GM23338 (cell line): ENCODE data around the gene IGFLR1. TPM values are rescaled to one million over a fixed set of nuclear protein-coding genes. Genes with fewer than 3 reads are reported as not detected.

Experiments used
- ATAC-seq: fragments of 200-7000 bp; cut with Tn5 transposase; 3 replicates; pipeline ENCODE4 v1.9.1; 2020
- DNase-seq: peaks from one replicate; pipeline ENCODE4 v3.0.0-alpha.2; 2015; ENCODE audit warnings: low spot score
- H2AFZ ChIP-seq: fragments of 200-600 bp; sonication (generic); 2 replicates; pipeline ENCODE4 v1.8.0; 2016; ENCODE audit warnings: antibody characterized with exemption, mild to moderate bottlenecking, moderate library complexity
- H3F3A ChIP-seq: fragments of 200-600 bp; sonication (generic); replicated peaks from 2 replicates; pipeline ENCODE4 v1.8.0; 2017; ENCODE audit warnings: antibody characterized with exemption, mixed run types, low read depth
- H3K27ac ChIP-seq: fragments of 200-600 bp; sonication (generic); 2 replicates; pipeline ENCODE4 v1.6.1; 2016; ENCODE audit warnings: low read depth
- H3K27me3 ChIP-seq: fragments of 200-600 bp; sonication (generic); 2 replicates; pipeline ENCODE4 v1.8.0; 2016; ENCODE audit warnings: mild to moderate bottlenecking, mixed run types, moderate library complexity; ENCODE audit not compliant: insufficient read depth
- H3K36me3 ChIP-seq: fragments of 200-600 bp; sonication (generic); 2 replicates; pipeline ENCODE4 v1.8.0; 2016; ENCODE audit warnings: mild to moderate bottlenecking; ENCODE audit not compliant: insufficient read depth
- H3K4me1 ChIP-seq: fragments of 200-600 bp; sonication (generic); 2 replicates; pipeline ENCODE4 v1.8.0; 2016; ENCODE audit warnings: mild to moderate bottlenecking, moderate library complexity; ENCODE audit not compliant: insufficient read depth
- H3K4me2 ChIP-seq: fragments of 200-600 bp; sonication (generic); 2 replicates; pipeline ENCODE4 v1.7.1; 2017; ENCODE audit warnings: mixed run types
- H3K4me3 ChIP-seq: fragments of 200-600 bp; sonication (generic); 2 replicates; pipeline ENCODE4 v1.6.1; 2016; ENCODE audit warnings: mixed run types
- H3K79me2 ChIP-seq: fragments of 200-600 bp; sonication (generic); replicated peaks from 2 replicates; pipeline ENCODE4 v1.8.0; 2017; ENCODE audit warnings: mild to moderate bottlenecking; ENCODE audit not compliant: insufficient read depth
- H3K9me2 ChIP-seq: fragments of 200-600 bp; sonication (generic); 2 replicates; pipeline ENCODE4 v1.8.0; 2017; ENCODE audit not compliant: insufficient read depth
- H4K20me1 ChIP-seq: fragments of 200-600 bp; sonication (generic); replicated peaks from 2 replicates; pipeline ENCODE4 v1.8.0; 2017; ENCODE audit warnings: mild to moderate bottlenecking; ENCODE audit not compliant: insufficient read depth
- H3K27ac Mint-ChIP-seq: 2 replicates; pipeline ENCODE4 v1.8.0; 2020; ENCODE audit warnings: inconsistent platforms, mild to moderate bottlenecking, moderate library complexity, mixed read lengths
- H3K27me3 Mint-ChIP-seq: 3 replicates; pipeline ENCODE4 v1.8.0; 2022; ENCODE audit warnings: low read depth, mild to moderate bottlenecking, moderate library complexity, mixed read lengths, inconsistent platforms; ENCODE audit not compliant: insufficient read depth, poor library complexity
- H3K36me3 Mint-ChIP-seq: 3 replicates; pipeline ENCODE4 v1.8.0; 2021; ENCODE audit warnings: low read depth, mild to moderate bottlenecking, inconsistent platforms, moderate library complexity, mixed read lengths
- H3K4me1 Mint-ChIP-seq: 3 replicates; pipeline ENCODE4 v1.8.0; 2020; ENCODE audit warnings: mild to moderate bottlenecking, inconsistent platforms, mixed read lengths
- H3K4me3 Mint-ChIP-seq: 3 replicates; pipeline ENCODE4 v1.8.0; 2021; ENCODE audit warnings: moderate library complexity, mild to moderate bottlenecking, inconsistent platforms, mixed read lengths
- H3K9me3 Mint-ChIP-seq: 3 replicates; pipeline ENCODE4 v1.8.0; 2020; ENCODE audit warnings: moderate library complexity, mild to moderate bottlenecking, inconsistent platforms, mixed read lengths
- CREB1 ChIP-seq: fragments of 250-450 bp; sonication (Bioruptor Pico); IDR thresholded peaks from 2 replicates; pipeline ENCODE4 v1.5.0; 2020; ENCODE audit warnings: low read depth, mild to moderate bottlenecking, moderate library complexity
- EZH2 ChIP-seq: fragments of 200-600 bp; sonication (generic); IDR thresholded peaks from one replicate; pipeline ENCODE4 v1.8.0; 2017; ENCODE audit warnings: antibody characterized with exemption, mild to moderate bottlenecking, low read depth; ENCODE audit not compliant: unreplicated experiment
- EZH2phosphoT487 ChIP-seq: fragments of 200-600 bp; sonication (generic); IDR thresholded peaks from one replicate; pipeline ENCODE4 v1.8.1; 2018; ENCODE audit warnings: antibody characterized with exemption; ENCODE audit not compliant: unreplicated experiment
- JUNB ChIP-seq: IDR thresholded peaks from one replicate; pipeline ENCODE4 v1.6.1; 2016; ENCODE audit warnings: antibody characterized with exemption; ENCODE audit not compliant: unreplicated experiment
- NANOG ChIP-seq: IDR thresholded peaks from 2 replicates; pipeline ENCODE4 v1.6.1; 2016; ENCODE audit warnings: antibody characterized with exemption, borderline replicate concordance
- POLR2AphosphoS5 ChIP-seq: IDR thresholded peaks from 2 replicates; pipeline ENCODE4 v1.6.1; 2016; ENCODE audit warnings: antibody characterized with exemption, low read depth
- STAT1 ChIP-seq: IDR thresholded peaks from one replicate; pipeline ENCODE4 v1.6.1; 2016; ENCODE audit warnings: antibody characterized with exemption; ENCODE audit not compliant: unreplicated experiment
- ZNF114 ChIP-seq: fragments of 250-450 bp; sonication (Bioruptor Pico); IDR thresholded peaks from 2 replicates; pipeline ENCODE4 v1.5.0; 2020; ENCODE audit warnings: mild to moderate bottlenecking, moderate library complexity
- ZNF331 ChIP-seq: fragments of 250-450 bp; sonication (Bioruptor Pico); IDR thresholded peaks from 2 replicates; pipeline ENCODE4 v1.5.0; 2020; ENCODE audit warnings: low read depth, mild to moderate bottlenecking, moderate library complexity
- polyA plus RNA-seq: library from polyadenylated mRNA; unstranded; fragments of >200 nt; fragmentation: Nextera tagmentation; extraction: Ambion mirVana; gene quantifications from 2 replicates; pipeline ENCODE4 v1.2.1, GENCODE V29; 2016
- total RNA-seq: library from RNA; depleted of rRNA; stranded (reverse); fragments of >200 nt; shearing (Covaris generic); gene quantifications from 2 replicates; pipeline ENCODE4 v1.2.3, GENCODE V29; 2014
- TF ChIP-seq, protein P1 (sequence below): IDR thresholded peaks from one replicate; pipeline ENCODE4 v1.6.1; 2018; ENCODE audit warnings: antibody characterized with exemption; ENCODE audit not compliant: unreplicated experiment
- TF ChIP-seq, protein P2 (sequence below): fragments of 250-450 bp; sonication (Bioruptor Pico); IDR thresholded peaks from 2 replicates; pipeline ENCODE4 v1.5.0; 2020; ENCODE audit warnings: mild to moderate bottlenecking, moderate library complexity
- TF ChIP-seq, protein P3 (sequence below), 2 experiments: fragments of 200-600 bp in 1 of 2; sonication (generic) in 1 of 2; conservative IDR thresholded peaks; 2 replicates each; pipeline versions ENCODE4 v1.5.1 to v1.6.1; 2016 to 2017; ENCODE audit warnings: antibody characterized with exemption in 2 of 2, low read depth in 2 of 2, mild to moderate bottlenecking in 2 of 2, moderate library complexity in 1 of 2
- TF ChIP-seq, protein P4 (sequence below): IDR thresholded peaks from 2 replicates; pipeline ENCODE4 v1.6.1; 2016; ENCODE audit warnings: antibody characterized with exemption

IGFLR1 gene
- total and polyA plus RNA-seq, 2 experiments from 2014 or later: 14.4 to 17.8 TPM

DNA sequence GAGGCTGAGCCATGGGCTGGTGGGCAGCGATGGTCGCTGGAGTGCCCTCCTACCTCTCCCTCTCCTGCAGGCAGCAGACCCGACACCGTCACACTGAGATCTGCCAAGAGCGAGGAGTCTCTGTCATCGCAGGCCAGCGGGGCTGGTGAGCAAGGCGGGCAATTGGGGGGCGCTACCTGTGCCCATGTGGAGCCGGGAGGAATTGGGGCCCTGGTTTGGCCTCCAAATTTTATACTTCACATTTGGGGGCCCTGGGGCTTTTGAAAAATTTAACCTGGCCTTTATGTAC, 43.0 kb upstream of the IGFLR1 start:
- Mint-ChIP-seq H3K4me3 (peak overlapping the region; percentile 59), H3K27ac (no peak overlapping the region)
- H3K4me3 ChIP-seq: peak overlapping the region; percentile 77

More for the DNA sequence above, 43.0 kb upstream of the IGFLR1 start:
- DNase-seq (no peak), ATAC-seq (peak; percentile 8)
- Mint-ChIP-seq H3K4me1 (peaks cover 34% of the 10 kb centered on the region), H3K27me3 (peaks cover 28% of the 10 kb centered on the region), H3K9me3 (no peaks in the 10 kb centered on the region), H3K36me3 (peaks cover 6% of the 10 kb centered on the region; the same call in 1 of the 3 replicates)
- H3K27ac ChIP-seq: no peak overlapping the region
- no peak overlapping the region; the same call in 1 of the 2 replicates for H2AFZ ChIP-seq
- H3K27me3 ChIP-seq: no peaks in the 10 kb centered on the region
- 0 out of 2 replicates have a peak, but pooled peaks cover 7% of the 10 kb centered on the region for H3F3A ChIP-seq
- TF ChIP-seq, protein P1, sequence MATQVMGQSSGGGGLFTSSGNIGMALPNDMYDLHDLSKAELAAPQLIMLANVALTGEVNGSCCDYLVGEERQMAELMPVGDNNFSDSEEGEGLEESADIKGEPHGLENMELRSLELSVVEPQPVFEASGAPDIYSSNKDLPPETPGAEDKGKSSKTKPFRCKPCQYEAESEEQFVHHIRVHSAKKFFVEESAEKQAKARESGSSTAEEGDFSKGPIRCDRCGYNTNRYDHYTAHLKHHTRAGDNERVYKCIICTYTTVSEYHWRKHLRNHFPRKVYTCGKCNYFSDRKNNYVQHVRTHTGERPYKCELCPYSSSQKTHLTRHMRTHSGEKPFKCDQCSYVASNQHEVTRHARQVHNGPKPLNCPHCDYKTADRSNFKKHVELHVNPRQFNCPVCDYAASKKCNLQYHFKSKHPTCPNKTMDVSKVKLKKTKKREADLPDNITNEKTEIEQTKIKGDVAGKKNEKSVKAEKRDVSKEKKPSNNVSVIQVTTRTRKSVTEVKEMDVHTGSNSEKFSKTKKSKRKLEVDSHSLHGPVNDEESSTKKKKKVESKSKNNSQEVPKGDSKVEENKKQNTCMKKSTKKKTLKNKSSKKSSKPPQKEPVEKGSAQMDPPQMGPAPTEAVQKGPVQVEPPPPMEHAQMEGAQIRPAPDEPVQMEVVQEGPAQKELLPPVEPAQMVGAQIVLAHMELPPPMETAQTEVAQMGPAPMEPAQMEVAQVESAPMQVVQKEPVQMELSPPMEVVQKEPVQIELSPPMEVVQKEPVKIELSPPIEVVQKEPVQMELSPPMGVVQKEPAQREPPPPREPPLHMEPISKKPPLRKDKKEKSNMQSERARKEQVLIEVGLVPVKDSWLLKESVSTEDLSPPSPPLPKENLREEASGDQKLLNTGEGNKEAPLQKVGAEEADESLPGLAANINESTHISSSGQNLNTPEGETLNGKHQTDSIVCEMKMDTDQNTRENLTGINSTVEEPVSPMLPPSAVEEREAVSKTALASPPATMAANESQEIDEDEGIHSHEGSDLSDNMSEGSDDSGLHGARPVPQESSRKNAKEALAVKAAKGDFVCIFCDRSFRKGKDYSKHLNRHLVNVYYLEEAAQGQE: no peak
- TF ChIP-seq JUNB: no peak
- no peak for TF ChIP-seq EZH2
- TF ChIP-seq STAT1: no peak
- no peak for TF ChIP-seq POLR2AphosphoS5
- TF ChIP-seq, protein P2, sequence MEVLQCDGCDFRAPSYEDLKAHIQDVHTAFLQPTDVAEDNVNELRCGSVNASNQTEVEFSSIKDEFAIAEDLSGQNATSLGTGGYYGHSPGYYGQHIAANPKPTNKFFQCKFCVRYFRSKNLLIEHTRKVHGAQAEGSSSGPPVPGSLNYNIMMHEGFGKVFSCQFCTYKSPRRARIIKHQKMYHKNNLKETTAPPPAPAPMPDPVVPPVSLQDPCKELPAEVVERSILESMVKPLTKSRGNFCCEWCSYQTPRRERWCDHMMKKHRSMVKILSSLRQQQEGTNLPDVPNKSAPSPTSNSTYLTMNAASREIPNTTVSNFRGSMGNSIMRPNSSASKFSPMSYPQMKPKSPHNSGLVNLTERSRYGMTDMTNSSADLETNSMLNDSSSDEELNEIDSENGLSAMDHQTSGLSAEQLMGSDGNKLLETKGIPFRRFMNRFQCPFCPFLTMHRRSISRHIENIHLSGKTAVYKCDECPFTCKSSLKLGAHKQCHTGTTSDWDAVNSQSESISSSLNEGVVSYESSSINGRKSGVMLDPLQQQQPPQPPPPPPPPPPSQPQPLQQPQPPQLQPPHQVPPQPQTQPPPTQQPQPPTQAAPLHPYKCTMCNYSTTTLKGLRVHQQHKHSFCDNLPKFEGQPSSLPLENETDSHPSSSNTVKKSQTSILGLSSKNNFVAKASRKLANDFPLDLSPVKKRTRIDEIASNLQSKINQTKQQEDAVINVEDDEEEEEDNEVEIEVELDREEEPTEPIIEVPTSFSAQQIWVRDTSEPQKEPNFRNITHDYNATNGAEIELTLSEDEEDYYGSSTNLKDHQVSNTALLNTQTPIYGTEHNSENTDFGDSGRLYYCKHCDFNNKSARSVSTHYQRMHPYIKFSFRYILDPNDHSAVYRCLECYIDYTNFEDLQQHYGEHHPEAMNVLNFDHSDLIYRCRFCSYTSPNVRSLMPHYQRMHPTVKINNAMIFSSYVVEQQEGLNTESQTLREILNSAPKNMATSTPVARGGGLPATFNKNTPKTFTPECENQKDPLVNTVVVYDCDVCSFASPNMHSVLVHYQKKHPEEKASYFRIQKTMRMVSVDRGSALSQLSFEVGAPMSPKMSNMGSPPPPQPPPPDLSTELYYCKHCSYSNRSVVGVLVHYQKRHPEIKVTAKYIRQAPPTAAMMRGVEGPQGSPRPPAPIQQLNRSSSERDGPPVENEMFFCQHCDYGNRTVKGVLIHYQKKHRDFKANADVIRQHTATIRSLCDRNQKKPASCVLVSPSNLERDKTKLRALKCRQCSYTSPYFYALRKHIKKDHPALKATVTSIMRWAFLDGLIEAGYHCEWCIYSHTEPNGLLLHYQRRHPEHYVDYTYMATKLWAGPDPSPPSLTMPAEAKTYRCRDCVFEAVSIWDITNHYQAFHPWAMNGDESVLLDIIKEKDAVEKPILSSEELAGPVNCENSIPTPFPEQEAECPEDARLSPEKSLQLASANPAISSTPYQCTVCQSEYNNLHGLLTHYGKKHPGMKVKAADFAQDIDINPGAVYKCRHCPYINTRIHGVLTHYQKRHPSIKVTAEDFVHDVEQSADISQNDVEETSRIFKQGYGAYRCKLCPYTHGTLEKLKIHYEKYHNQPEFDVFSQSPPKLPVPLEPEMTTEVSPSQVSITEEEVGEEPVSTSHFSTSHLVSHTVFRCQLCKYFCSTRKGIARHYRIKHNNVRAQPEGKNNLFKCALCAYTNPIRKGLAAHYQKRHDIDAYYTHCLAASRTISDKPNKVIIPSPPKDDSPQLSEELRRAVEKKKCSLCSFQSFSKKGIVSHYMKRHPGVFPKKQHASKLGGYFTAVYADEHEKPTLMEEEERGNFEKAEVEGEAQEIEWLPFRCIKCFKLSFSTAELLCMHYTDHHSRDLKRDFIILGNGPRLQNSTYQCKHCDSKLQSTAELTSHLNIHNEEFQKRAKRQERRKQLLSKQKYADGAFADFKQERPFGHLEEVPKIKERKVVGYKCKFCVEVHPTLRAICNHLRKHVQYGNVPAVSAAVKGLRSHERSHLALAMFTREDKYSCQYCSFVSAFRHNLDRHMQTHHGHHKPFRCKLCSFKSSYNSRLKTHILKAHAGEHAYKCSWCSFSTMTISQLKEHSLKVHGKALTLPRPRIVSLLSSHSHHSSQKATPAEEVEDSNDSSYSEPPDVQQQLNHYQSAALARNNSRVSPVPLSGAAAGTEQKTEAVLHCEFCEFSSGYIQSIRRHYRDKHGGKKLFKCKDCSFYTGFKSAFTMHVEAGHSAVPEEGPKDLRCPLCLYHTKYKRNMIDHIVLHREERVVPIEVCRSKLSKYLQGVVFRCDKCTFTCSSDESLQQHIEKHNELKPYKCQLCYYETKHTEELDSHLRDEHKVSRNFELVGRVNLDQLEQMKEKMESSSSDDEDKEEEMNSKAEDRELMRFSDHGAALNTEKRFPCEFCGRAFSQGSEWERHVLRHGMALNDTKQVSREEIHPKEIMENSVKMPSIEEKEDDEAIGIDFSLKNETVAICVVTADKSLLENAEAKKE (CRISPR knock-in tag): no peak
- no peak for TF ChIP-seq ZNF331
- TF ChIP-seq EZH2phosphoT487: no peak
- TF ChIP-seq ZNF114 (CRISPR knock-in tag): no peak
- TF ChIP-seq, protein P3, sequence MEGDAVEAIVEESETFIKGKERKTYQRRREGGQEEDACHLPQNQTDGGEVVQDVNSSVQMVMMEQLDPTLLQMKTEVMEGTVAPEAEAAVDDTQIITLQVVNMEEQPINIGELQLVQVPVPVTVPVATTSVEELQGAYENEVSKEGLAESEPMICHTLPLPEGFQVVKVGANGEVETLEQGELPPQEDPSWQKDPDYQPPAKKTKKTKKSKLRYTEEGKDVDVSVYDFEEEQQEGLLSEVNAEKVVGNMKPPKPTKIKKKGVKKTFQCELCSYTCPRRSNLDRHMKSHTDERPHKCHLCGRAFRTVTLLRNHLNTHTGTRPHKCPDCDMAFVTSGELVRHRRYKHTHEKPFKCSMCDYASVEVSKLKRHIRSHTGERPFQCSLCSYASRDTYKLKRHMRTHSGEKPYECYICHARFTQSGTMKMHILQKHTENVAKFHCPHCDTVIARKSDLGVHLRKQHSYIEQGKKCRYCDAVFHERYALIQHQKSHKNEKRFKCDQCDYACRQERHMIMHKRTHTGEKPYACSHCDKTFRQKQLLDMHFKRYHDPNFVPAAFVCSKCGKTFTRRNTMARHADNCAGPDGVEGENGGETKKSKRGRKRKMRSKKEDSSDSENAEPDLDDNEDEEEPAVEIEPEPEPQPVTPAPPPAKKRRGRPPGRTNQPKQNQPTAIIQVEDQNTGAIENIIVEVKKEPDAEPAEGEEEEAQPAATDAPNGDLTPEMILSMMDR (conservative IDR thresholded peaks at IDR 0.05; ENCODE audit: low read depth in 2 of 2): no peak; a peak in 1 of 4 replicates
- no peak for TF ChIP-seq CREB1 (CRISPR knock-in tag)
- TF ChIP-seq, protein P4, sequence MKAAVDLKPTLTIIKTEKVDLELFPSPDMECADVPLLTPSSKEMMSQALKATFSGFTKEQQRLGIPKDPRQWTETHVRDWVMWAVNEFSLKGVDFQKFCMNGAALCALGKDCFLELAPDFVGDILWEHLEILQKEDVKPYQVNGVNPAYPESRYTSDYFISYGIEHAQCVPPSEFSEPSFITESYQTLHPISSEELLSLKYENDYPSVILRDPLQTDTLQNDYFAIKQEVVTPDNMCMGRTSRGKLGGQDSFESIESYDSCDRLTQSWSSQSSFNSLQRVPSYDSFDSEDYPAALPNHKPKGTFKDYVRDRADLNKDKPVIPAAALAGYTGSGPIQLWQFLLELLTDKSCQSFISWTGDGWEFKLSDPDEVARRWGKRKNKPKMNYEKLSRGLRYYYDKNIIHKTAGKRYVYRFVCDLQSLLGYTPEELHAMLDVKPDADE: no peak
- TF ChIP-seq NANOG: no peak
- H3K79me2 ChIP-seq: no peaks in the 10 kb centered on the region
- no peaks in the 10 kb centered on the region for H3K36me3 ChIP-seq
- no peaks in the 10 kb centered on the region for H4K20me1 ChIP-seq
- peak overlapping the region; percentile 96 for H3K4me2 ChIP-seq
- H3K9me2 ChIP-seq: no peaks in the 10 kb centered on the region
- peaks cover 12% of the 10 kb centered on the region for H3K4me1 ChIP-seq
